Testis (tissue), 2 donors: ENCODE data around the gene AP1M2.

Source experiments
- CTCF ChIP-seq, 3 experiments: fragments of 450-650 bp in 2 of 3; fragments of 200-600 bp in 1 of 3; sonication (generic) in 1 of 3; IDR thresholded peaks; one replicate each; pipeline ENCODE4 v1.5.1; 2016 to 2019; ENCODE audit warnings: antibody characterized with exemption in 3 of 3, mild to moderate bottlenecking in 2 of 3, moderate library complexity in 1 of 3
- POLR2A ChIP-seq: fragments of 450-650 bp; IDR thresholded peaks from one replicate; pipeline ENCODE4 v1.6.1; 2017; ENCODE audit warnings: antibody characterized with exemption, mild to moderate bottlenecking, moderate library complexity

GRCh38 chr19:10574462-10574861 lies 12.7 kb downstream of the AP1M2 start:
- TF ChIP-seq CTCF (IDR thresholded peaks at IDR 0.05) (no peak), POLR2A (no peak)
